ENCODE data around the gene MEIS2.

The MEIS2 gene

GRCh38 chr15:36908991-36909390, 191.4 kb downstream of the MEIS2 start:
- no peak overlapping the region for H3K4me3 ChIP-seq (ENCODE audit: low read depth, low read length)
- H4K12ac ChIP-seq (ENCODE audit: low read depth, low read length), result no peak overlapping the region
- no peak overlapping the region for H2BK12ac ChIP-seq (ENCODE audit: low read length)
- H2BK120ac ChIP-seq (ENCODE audit: insufficient read depth, low read length, poor library complexity), result no peak overlapping the region
- no CpG with 5 or more reads among the region's 4 CpGs for WGBS (ENCODE audit: extremely low coverage, insufficient coverage, insufficient read length)
- no peak overlapping the region for H2AK5ac ChIP-seq (ENCODE audit: low read length)
- no peak overlapping the region for H3K18ac ChIP-seq (ENCODE audit: low read length)
- no peak overlapping the region for H3K23ac ChIP-seq (ENCODE audit: low read length)
- H3K27ac ChIP-seq (ENCODE audit: low read depth, low read length), result no peak overlapping the region
- H3K79me2 ChIP-seq (ENCODE audit: control insufficient read depth, insufficient read depth, low read length, poor library complexity), result no peaks in the 10 kb centered on the region
- peaks cover 0 to 3% of the 10 kb centered on the region in 2 experiments for H3K4me1 ChIP-seq (ENCODE audit: control insufficient read depth in 1 of 2, insufficient read depth in 2 of 2, low read length in 2 of 2)
- H3K4me2 ChIP-seq (ENCODE audit: low read length), result no peak overlapping the region
- no peak overlapping the region for H4K8ac ChIP-seq (ENCODE audit: low read depth, low read length)
- no peaks in the 10 kb centered on the region for H3K79me1 ChIP-seq (ENCODE audit: low read length)
- no peak overlapping the region for H2AFZ ChIP-seq (ENCODE audit: insufficient read depth, low read length, poor library complexity)
- H3K36me3 ChIP-seq (ENCODE audit: control insufficient read depth in 1 of 2, insufficient read depth in 2 of 2, low read length in 2 of 2), result no peaks in the 10 kb centered on the region
- no peak overlapping the region for H4K91ac ChIP-seq (ENCODE audit: low read depth, low read length)
- H3K27me3 ChIP-seq (ENCODE audit: insufficient read depth, low read length), result no peaks in the 10 kb centered on the region
- no peaks in the 10 kb centered on the region for H3K9me3 ChIP-seq (ENCODE audit: insufficient read depth, low read depth, low read length)
- H3K14ac ChIP-seq (ENCODE audit: low read length), result no peak overlapping the region
- no peak for DNase-seq
- H3K4ac ChIP-seq (ENCODE audit: low read depth, low read length), result no peak overlapping the region
- no peak overlapping the region for H2BK5ac ChIP-seq (ENCODE audit: low read depth, low read length, poor library complexity)
- no peak overlapping the region for H3K9ac ChIP-seq (ENCODE audit: low read length)

GRCh38 chr15:36907295-36907694, 193.1 kb downstream of the MEIS2 start:
- no peak overlapping the region for H2AK5ac ChIP-seq (ENCODE audit: low read length)
- no peak for DNase-seq
- WGBS (ENCODE audit: extremely low coverage, insufficient coverage, insufficient read length), result no CpG with 5 or more reads among the region's 3 CpGs

GRCh38 chr15:36905908-36906307, 194.4 kb downstream of the MEIS2 start:
- no peak overlapping the region for H2AK5ac ChIP-seq (ENCODE audit: low read length)
- H3K18ac ChIP-seq (ENCODE audit: low read length), result no peak overlapping the region
- H2BK12ac ChIP-seq (ENCODE audit: low read length), result no peak overlapping the region
- no peak overlapping the region for H4K12ac ChIP-seq (ENCODE audit: low read depth, low read length)
- H3K4me2 ChIP-seq (ENCODE audit: low read length), result no peak overlapping the region
- H3K9me3 ChIP-seq (ENCODE audit: insufficient read depth, low read depth, low read length), result no peaks in the 10 kb centered on the region
- H3K9ac ChIP-seq (ENCODE audit: low read length), result no peak overlapping the region
- H3K27ac ChIP-seq (ENCODE audit: low read depth, low read length), result no peak overlapping the region
- no peaks in the 10 kb centered on the region for H3K36me3 ChIP-seq (ENCODE audit: control insufficient read depth in 1 of 2, insufficient read depth in 2 of 2, low read length in 2 of 2)
- no peak overlapping the region for H3K23ac ChIP-seq (ENCODE audit: low read length)
- H4K91ac ChIP-seq (ENCODE audit: low read depth, low read length), result no peak overlapping the region
- no peak overlapping the region for H3K14ac ChIP-seq (ENCODE audit: low read length)
- no peaks in the 10 kb centered on the region for H3K27me3 ChIP-seq (ENCODE audit: insufficient read depth, low read length)
- no peak overlapping the region for H3K4ac ChIP-seq (ENCODE audit: low read depth, low read length)
- peaks cover 0 to 3% of the 10 kb centered on the region in 2 experiments for H3K4me1 ChIP-seq (ENCODE audit: control insufficient read depth in 1 of 2, insufficient read depth in 2 of 2, low read length in 2 of 2)
- no peak overlapping the region for H2AFZ ChIP-seq (ENCODE audit: insufficient read depth, low read length, poor library complexity)
- H4K8ac ChIP-seq (ENCODE audit: low read depth, low read length), result no peak overlapping the region
- no peak overlapping the region for H2BK120ac ChIP-seq (ENCODE audit: insufficient read depth, low read length, poor library complexity)
- 100% methylated on average over 1 of the region's 5 CpGs for WGBS (ENCODE audit: extremely low coverage, insufficient coverage, insufficient read length)
- H3K79me2 ChIP-seq (ENCODE audit: control insufficient read depth, insufficient read depth, low read length, poor library complexity), result no peaks in the 10 kb centered on the region
- H3K79me1 ChIP-seq (ENCODE audit: low read length), result no peaks in the 10 kb centered on the region
- H2BK5ac ChIP-seq (ENCODE audit: low read depth, low read length, poor library complexity), result no peak overlapping the region
- H3K4me3 ChIP-seq (ENCODE audit: low read depth, low read length), result no peak overlapping the region
- no peak for DNase-seq

More at GRCh38 chr15:36907295-36907694, 193.1 kb downstream of the MEIS2 start:
- Histone ChIP-seq H3K79me1 (ENCODE audit: low read length) (no peaks in the 10 kb centered on the region), H3K4ac (ENCODE audit: low read depth, low read length) (no peak overlapping the region), H2BK12ac (ENCODE audit: low read length) (no peak overlapping the region), H4K91ac (ENCODE audit: low read depth, low read length) (no peak overlapping the region), H3K27me3 (ENCODE audit: insufficient read depth, low read length) (no peaks in the 10 kb centered on the region), H2AFZ (ENCODE audit: insufficient read depth, low read length, poor library complexity) (no peak overlapping the region), H2BK120ac (ENCODE audit: insufficient read depth, low read length, poor library complexity) (no peak overlapping the region), H3K79me2 (ENCODE audit: control insufficient read depth, insufficient read depth, low read length, poor library complexity) (no peaks in the 10 kb centered on the region), H3K14ac (ENCODE audit: low read length) (no peak overlapping the region), H4K8ac (ENCODE audit: low read depth, low read length) (no peak overlapping the region), H3K4me2 (ENCODE audit: low read length) (no peak overlapping the region), H3K4me1 (ENCODE audit: control insufficient read depth in 1 of 2, insufficient read depth in 2 of 2, low read length in 2 of 2) (peaks cover 0 to 3% of the 10 kb centered on the region in 2 experiments), H3K4me3 (ENCODE audit: low read depth, low read length) (no peak overlapping the region), H4K12ac (ENCODE audit: low read depth, low read length) (no peak overlapping the region), H3K36me3 (ENCODE audit: control insufficient read depth in 1 of 2, insufficient read depth in 2 of 2, low read length in 2 of 2) (no peaks in the 10 kb centered on the region), H3K27ac (ENCODE audit: low read depth, low read length) (no peak overlapping the region), H3K9ac (ENCODE audit: low read length) (no peak overlapping the region), H3K23ac (ENCODE audit: low read length) (no peak overlapping the region), H3K18ac (ENCODE audit: low read length) (no peak overlapping the region), H2BK5ac (ENCODE audit: low read depth, low read length, poor library complexity) (no peak overlapping the region), H3K9me3 (ENCODE audit: insufficient read depth, low read depth, low read length) (no peaks in the 10 kb centered on the region)

GRCh38 chr15:36904715-36905114, 195.6 kb downstream of the MEIS2 start:
- Histone ChIP-seq H3K79me1 (ENCODE audit: low read length) (no peaks in the 10 kb centered on the region), H3K36me3 (ENCODE audit: control insufficient read depth in 1 of 2, insufficient read depth in 2 of 2, low read length in 2 of 2) (no peaks in the 10 kb centered on the region), H4K8ac (ENCODE audit: low read depth, low read length) (no peak overlapping the region), H4K91ac (ENCODE audit: low read depth, low read length) (no peak overlapping the region), H3K4me2 (ENCODE audit: low read length) (no peak overlapping the region), H3K27ac (ENCODE audit: low read depth, low read length) (no peak overlapping the region), H2AK5ac (ENCODE audit: low read length) (no peak overlapping the region), H3K23ac (ENCODE audit: low read length) (no peak overlapping the region), H2AFZ (ENCODE audit: insufficient read depth, low read length, poor library complexity) (no peak overlapping the region), H3K4me1 (ENCODE audit: control insufficient read depth in 1 of 2, insufficient read depth in 2 of 2, low read length in 2 of 2) (peaks cover 0 to 3% of the 10 kb centered on the region in 2 experiments), H3K18ac (ENCODE audit: low read length) (no peak overlapping the region), H2BK12ac (ENCODE audit: low read length) (no peak overlapping the region), H2BK120ac (ENCODE audit: insufficient read depth, low read length, poor library complexity) (no peak overlapping the region), H3K9me3 (ENCODE audit: insufficient read depth, low read depth, low read length) (no peaks in the 10 kb centered on the region), H3K14ac (ENCODE audit: low read length) (no peak overlapping the region), H3K9ac (ENCODE audit: low read length) (no peak overlapping the region), H2BK5ac (ENCODE audit: low read depth, low read length, poor library complexity) (no peak overlapping the region), H3K27me3 (ENCODE audit: insufficient read depth, low read length) (no peaks in the 10 kb centered on the region), H3K4ac (ENCODE audit: low read depth, low read length) (no peak overlapping the region), H3K4me3 (ENCODE audit: low read depth, low read length) (no peak overlapping the region), H3K79me2 (ENCODE audit: control insufficient read depth, insufficient read depth, low read length, poor library complexity) (no peaks in the 10 kb centered on the region), H4K12ac (ENCODE audit: low read depth, low read length) (no peak overlapping the region)
- DNase-seq, result no peak
- no CpG with 5 or more reads among the region's 3 CpGs for WGBS (ENCODE audit: extremely low coverage, insufficient coverage, insufficient read length)
